ENCODE results near the gene BRPF3. TPM values are rescaled to one million over a fixed set of nuclear protein-coding genes. Genes with fewer than 3 reads are reported as not detected.

Gene BRPF3
- total and polyA plus RNA-seq, 2 of the 13 experiments (the other 11 are each of a cell fraction or from before 2014, with no cell fraction given) = 12.3 to 22.9 TPM

DNA sequence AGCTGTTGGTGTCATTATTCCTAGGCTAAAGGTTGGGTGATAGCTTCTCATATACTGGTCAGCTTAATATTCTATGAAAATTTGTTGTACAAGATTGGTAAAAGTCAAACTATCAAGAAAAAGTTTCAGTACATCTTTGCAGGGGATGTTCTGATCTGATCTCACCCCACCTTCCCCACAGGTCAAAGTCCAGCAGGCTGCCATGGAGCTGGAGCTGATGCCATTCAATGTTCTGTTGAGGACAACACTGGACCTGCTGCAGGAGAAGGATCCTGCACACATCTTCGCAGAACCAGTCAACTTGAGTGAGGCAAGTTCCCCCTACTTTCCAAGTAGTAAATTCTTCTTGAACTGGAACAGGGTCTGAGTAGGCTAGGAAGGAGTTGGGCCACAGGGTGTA lies 13.1 kb downstream of the BRPF3 start:
- H3K27me3 ChIP-seq (ENCODE audit: control insufficient read depth in 1 of 2, insufficient read depth in 2 of 2, low read length in 2 of 2) = no peaks in the 10 kb centered on the region
- H3K4me1 ChIP-seq (ENCODE audit: insufficient read depth, low read length) = peaks cover 22% of the 10 kb centered on the region
- peaks cover 60 to 95% of the 10 kb centered on the region in 2 experiments for H3K36me3 ChIP-seq (replicated peaks in 1 of 2; ENCODE audit: control insufficient read depth in 1 of 2, insufficient read depth in 2 of 2, low read length in 2 of 2)
- H3K9me3 ChIP-seq (ENCODE audit: low read length) = no peaks in the 10 kb centered on the region
- CTCF ChIA-PET (ENCODE audit: low intra/inter-chr PET ratio, low total read pairs) = no interaction called here
- no peak overlapping the region for H3K27ac ChIP-seq (ENCODE audit: extremely low read length, insufficient read depth, low read length)
- in situ Hi-C loops (cut with HindIII; ENCODE audit: extremely low pct_ligation_motif_present, low pct_unique_long_range_greater_than_20kb) (no loop called here), intact Hi-C loops (cut with micrococcal nuclease; ENCODE audit: unreplicated experiment) (no loop called here)
- DNase-seq (ENCODE audit: low spot score) = peak; percentile 16
- no peak overlapping the region for H3K4me2 ChIP-seq (ENCODE audit: low read depth, low read length)
- no TSS peak for BruUV-seq (replicated peaks)
- H3K9ac ChIP-seq (ENCODE audit: insufficient read depth, low read depth, low read length) = no peak overlapping the region
- no peaks in the 10 kb centered on the region for H3K79me2 ChIP-seq (ENCODE audit: insufficient read depth, low read length)
- no peaks in the 10 kb centered on the region for H4K20me1 ChIP-seq (ENCODE audit: insufficient read depth, low read length)
- no peak overlapping the region for H2AFZ ChIP-seq (ENCODE audit: low read length)
- TF ChIP-seq HNF4G (IDR thresholded peaks at IDR 0.05; ENCODE audit: borderline replicate concordance, low read depth, low read length) = peak; percentile 13; the same call in 1 of the 2 replicates
- TF ChIP-seq HNF4G (CRISPR knock-in tag; IDR thresholded peaks at IDR 0.05; ENCODE audit: borderline replicate concordance, low read depth) = no peak
- TF ChIP-seq, protein P1, sequence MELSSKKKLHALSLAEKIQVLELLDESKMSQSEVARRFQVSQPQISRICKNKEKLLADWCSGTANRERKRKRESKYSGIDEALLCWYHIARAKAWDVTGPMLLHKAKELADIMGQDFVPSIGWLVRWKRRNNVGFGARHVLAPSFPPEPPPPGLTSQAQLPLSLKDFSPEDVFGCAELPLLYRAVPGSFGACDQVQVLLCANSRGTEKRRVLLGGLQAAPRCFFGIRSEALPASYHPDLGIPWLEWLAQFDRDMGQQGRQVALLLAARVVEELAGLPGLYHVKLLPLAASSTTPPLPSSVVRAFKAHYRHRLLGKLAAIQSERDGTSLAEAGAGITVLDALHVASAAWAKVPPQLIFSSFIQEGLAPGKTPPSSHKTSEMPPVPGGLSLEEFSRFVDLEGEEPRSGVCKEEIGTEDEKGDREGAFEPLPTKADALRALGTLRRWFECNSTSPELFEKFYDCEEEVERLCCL (CRISPR knock-in tag; IDR thresholded peaks at IDR 0.05; ENCODE audit: borderline replicate concordance) = no peak
- peak; percentile 89 for TF ChIP-seq ZNF644 (CRISPR knock-in tag; IDR thresholded peaks at IDR 0.05; ENCODE audit: low read depth)
- no peak for TF ChIP-seq CBX2 (IDR thresholded peaks at IDR 0.05; ENCODE audit: low read depth, low read length)
- TF ChIP-seq CBX2 (CRISPR knock-in tag; IDR thresholded peaks at IDR 0.05; ENCODE audit: low read depth) = no peak
- TF ChIP-seq, protein P2, sequence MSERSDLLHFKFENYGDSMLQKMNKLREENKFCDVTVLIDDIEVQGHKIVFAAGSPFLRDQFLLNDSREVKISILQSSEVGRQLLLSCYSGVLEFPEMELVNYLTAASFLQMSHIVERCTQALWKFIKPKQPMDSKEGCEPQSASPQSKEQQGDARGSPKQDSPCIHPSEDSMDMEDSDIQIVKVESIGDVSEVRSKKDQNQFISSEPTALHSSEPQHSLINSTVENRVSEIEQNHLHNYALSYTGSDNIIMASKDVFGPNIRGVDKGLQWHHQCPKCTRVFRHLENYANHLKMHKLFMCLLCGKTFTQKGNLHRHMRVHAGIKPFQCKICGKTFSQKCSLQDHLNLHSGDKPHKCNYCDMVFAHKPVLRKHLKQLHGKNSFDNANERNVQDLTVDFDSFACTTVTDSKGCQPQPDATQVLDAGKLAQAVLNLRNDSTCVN (CRISPR knock-in tag; IDR thresholded peaks at IDR 0.05; ENCODE audit: borderline replicate concordance) = no peak
- no peak for TF ChIP-seq RELA (CRISPR knock-in tag; IDR thresholded peaks at IDR 0.05)
- peak; percentile 67 for TF ChIP-seq HNF4A (CRISPR knock-in tag; IDR thresholded peaks at IDR 0.05)
- TF ChIP-seq, protein P3, sequence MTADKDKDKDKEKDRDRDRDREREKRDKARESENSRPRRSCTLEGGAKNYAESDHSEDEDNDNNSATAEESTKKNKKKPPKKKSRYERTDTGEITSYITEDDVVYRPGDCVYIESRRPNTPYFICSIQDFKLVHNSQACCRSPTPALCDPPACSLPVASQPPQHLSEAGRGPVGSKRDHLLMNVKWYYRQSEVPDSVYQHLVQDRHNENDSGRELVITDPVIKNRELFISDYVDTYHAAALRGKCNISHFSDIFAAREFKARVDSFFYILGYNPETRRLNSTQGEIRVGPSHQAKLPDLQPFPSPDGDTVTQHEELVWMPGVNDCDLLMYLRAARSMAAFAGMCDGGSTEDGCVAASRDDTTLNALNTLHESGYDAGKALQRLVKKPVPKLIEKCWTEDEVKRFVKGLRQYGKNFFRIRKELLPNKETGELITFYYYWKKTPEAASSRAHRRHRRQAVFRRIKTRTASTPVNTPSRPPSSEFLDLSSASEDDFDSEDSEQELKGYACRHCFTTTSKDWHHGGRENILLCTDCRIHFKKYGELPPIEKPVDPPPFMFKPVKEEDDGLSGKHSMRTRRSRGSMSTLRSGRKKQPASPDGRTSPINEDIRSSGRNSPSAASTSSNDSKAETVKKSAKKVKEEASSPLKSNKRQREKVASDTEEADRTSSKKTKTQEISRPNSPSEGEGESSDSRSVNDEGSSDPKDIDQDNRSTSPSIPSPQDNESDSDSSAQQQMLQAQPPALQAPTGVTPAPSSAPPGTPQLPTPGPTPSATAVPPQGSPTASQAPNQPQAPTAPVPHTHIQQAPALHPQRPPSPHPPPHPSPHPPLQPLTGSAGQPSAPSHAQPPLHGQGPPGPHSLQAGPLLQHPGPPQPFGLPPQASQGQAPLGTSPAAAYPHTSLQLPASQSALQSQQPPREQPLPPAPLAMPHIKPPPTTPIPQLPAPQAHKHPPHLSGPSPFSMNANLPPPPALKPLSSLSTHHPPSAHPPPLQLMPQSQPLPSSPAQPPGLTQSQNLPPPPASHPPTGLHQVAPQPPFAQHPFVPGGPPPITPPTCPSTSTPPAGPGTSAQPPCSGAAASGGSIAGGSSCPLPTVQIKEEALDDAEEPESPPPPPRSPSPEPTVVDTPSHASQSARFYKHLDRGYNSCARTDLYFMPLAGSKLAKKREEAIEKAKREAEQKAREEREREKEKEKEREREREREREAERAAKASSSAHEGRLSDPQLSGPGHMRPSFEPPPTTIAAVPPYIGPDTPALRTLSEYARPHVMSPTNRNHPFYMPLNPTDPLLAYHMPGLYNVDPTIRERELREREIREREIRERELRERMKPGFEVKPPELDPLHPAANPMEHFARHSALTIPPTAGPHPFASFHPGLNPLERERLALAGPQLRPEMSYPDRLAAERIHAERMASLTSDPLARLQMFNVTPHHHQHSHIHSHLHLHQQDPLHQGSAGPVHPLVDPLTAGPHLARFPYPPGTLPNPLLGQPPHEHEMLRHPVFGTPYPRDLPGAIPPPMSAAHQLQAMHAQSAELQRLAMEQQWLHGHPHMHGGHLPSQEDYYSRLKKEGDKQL (CRISPR knock-in tag; IDR thresholded peaks at IDR 0.05; ENCODE audit: low read depth) = no peak
- TF ChIP-seq SP140L (CRISPR knock-in tag; IDR thresholded peaks at IDR 0.05; ENCODE audit: borderline replicate concordance) = no peak
- WGBS (ENCODE audit: low lambda C conversion rate) = 100% methylated on average over 1 of the region's 1 CpG
- H3K4me3 ChIP-seq (replicated peaks in 1 of 3; ENCODE audit: insufficient read depth in 1 of 3, low read depth in 2 of 3, low read length in 3 of 3) = no peak overlapping the region
- no peak for FAIRE-seq
- ATAC-seq = no peak
- POLR2A ChIA-PET = interaction anchor here (1.4 kb wide), 1 partner anchor 16 kb away, joined by 3 read pairs; no protein-coding TSS in a partner anchor

Measured in HepG2 (cell line).